ENCODE results near the gene C19orf73.
"Not testable (repeated sequence)": the region's sequence is repeated elsewhere in the genome, so short reads cannot be mapped to it uniquely, and the experiment has no call there.

GRCh38 chr19:49146408-49146770, 27.4 kb upstream of the C19orf73 start:
- not testable (repeated sequence) for TF ChIP-seq CTCF, POLR2A (IDR thresholded peaks at IDR 0.05)
